Right ventricle myocardium superior (tissue), 1 donor: ENCODE data around the gene ZFP92. TPM values are rescaled to one million over a fixed set of nuclear protein-coding genes. Genes with fewer than 3 reads are reported as not detected.
A peak's percentile ranks its signal among the peaks of the same experiment; 100 is the strongest.

Experiments used
- ATAC-seq: fragments of 200-7000 bp; cut with Tn5 transposase; one replicate; pipeline ENCODE4 v1.9.1; 2020; ENCODE audit warnings: mild to moderate bottlenecking; ENCODE audit not compliant: poor library complexity
- DNase-seq: peaks from one replicate; pipeline ENCODE4 v3.0.0-alpha.2; 2020
- intact Hi-C: fragments of 100-400 bp; cut with DNase I; formaldehyde crosslinking; loops from one replicate; pipeline ENCODE4 v1.11.2; 2022
- long read RNA-seq: library from polyadenylated mRNA; unstranded; transcript quantifications from one replicate; pipeline ENCODE4 v2.0.0, GENCODE V29; 2021
- total RNA-seq: library from RNA; stranded (reverse); fragmentation: NEBNext Ultra II Directional; extraction: Animal tissue kit (Norgen Biotek cat#: 25700); gene quantifications from one replicate; pipeline ENCODE4 v1.2.1, GENCODE V29; 2021
- donor health status: DM: no; HTN: yes; CAD: no; lungs with severe emphysema.

The ZFP92 gene, protein sequence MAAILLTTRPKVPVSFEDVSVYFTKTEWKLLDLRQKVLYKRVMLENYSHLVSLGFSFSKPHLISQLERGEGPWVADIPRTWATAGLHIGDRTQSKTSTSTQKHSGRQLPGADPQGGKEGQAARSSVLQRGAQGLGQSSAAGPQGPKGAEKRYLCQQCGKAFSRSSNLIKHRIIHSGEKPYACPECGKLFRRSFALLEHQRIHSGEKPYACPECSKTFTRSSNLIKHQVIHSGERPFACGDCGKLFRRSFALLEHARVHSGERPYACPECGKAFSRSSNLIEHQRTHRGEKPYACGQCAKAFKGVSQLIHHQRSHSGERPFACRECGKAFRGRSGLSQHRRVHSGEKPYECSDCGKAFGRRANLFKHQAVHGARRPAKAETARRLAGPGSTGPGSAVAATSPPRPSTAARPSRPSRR
- 0.65 TPM for total RNA-seq
- long read RNA-seq: 0 reads

DNA sequence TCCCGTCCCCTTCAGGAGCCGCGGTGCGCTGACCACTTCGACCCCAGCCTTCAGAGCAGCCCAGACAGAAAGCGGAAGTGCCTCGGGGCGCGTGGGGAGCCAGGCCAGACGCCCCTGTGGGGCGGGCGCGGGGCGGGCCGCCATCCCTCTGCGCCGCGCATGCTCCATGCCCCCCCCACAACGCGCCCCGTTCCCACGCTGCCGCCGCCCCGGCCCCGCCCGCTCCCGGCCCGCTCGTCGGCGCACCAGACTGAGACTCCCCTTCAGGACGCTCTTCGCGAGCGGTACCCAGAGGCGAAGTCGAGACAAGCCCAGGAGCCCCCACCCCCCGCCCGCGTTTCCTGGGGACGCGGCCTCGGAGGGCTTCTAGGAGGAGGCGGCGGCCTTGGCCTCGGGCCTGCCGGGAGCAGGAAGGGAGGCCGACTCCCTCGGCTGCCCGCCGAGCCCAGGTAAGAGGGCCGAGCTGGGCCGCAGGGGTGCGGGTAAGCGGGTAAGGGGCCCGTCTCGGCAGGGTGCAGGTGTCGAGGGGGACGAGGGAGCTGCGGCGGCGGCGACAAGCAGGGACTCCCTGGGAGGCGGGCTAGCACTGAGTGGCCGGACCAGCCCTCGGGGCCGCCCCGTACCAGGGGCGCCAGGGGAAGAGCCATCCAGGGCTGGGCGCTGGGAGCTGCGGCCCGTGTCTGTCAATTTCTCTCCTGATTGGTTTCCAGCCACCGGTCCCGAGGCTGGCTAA is at the start of gene ZFP92:
Gene ZFP92, plus strand, starts transcription at position 218 of the 733 bp plus-strand sequence. CDS start 6,851 bp downstream, outside the sequence.
- ATAC-seq (peak; percentile 82), DNase-seq (peak; percentile 54)
- intact Hi-C loops: no loop called here

DNA sequence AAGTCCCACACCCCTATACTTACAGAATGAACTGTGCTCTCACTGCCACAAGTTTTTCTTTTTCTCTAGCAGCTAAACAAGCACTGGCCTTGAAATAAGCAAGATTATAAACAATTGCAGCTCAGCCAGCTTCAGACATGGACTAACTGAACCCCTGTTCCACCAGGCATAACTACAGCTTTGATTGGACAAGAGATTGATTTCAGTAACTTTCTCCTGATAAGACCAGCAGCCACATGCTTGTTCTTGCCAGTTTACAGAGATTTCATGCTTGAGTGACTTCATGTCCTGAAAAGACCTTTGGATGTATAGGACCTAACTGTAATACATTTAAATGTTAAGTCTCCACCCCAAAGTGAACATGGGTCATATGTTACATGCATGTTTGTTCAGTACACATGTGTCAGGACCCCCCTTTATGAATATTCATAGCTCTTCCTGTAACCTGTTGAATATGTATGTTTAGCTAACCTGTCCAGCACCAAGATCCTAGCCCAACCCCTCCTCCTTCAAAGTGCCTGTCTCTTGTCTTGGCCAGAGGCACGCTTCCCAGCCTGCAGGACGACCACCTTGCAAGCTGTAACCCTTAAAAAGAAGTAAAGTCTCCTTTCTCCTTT is 49.4 kb upstream of the ZFP92 start:
- intact Hi-C loops: no loop called here
- DNase-seq (no peak), ATAC-seq (no peak)

DNA sequence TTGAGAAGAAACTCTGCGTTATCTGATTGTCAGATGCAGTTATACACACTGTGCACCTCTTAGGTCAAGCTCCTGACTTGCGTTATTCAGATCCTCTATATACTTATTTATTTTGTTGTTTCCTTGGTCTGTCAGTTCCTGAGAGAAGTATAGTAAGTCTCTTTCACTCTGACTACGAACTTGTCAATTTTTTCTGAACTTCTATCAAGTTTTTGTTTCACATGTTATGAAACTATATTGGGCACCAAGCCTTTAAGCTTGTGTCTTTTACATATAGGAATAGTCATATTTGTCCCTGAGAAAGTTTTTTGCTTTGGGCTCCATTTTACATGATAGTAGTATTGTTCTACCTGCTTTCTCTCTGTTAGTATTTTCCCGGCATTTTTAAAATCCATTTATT is 45.6 kb upstream of the ZFP92 start:
- DNase-seq (no peak), ATAC-seq (no peak)
- intact Hi-C loops: no loop called here

DNA sequence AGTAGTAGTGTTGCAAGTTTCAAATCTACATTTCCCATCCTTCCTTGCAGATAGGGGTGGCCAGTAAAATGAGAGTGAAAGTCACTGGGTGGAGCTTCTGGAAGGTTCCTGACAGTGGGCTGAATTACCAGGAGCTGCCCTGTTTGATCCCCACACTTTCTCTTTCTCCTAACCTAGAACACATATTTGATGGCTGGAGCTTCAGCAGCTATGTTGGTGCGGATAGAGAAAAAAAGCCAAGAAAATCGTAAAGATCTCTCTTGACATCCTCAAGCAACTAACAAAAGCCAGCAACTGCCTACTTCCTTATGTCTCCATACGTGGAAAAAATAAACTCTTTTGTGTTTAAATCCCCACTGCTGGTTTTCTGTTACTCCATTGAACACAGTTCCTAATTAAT is 45.2 kb upstream of the ZFP92 start:
- intact Hi-C loops: no loop called here
- DNase-seq: no peak
- ATAC-seq: no peak

DNA sequence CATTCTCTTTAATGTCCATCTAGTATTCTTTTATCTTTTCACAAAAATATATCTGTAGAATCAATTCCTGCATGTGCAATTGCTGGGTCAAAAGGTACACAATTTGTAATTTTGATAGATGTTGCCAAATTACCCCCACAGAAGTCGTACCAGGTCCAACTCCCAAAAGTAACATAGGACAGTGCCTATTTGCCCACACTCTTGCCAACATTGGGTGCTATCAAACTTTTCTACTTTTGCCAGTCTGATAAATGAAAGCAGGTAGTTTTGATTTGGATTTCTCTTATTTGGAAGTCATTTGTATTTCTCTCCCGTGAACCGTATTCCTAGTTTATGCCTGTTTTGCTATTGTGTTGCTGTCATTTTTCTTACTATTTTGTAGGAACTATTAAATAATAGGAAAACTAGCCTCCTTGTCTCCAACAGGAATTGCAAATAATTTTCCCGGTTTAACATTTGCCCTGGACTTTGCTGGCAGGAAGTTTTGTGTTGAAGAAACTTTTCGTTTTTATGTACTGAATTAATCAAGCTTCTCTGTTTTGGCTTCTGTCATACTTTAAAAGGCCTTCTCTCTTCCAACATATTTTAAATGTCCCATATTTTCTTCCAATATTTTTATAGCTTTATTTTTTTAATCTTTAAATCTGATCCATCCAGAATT is 44.3 kb upstream of the ZFP92 start:
- DNase-seq (no peak), ATAC-seq (no peak)
- intact Hi-C loops: no loop called here

DNA sequence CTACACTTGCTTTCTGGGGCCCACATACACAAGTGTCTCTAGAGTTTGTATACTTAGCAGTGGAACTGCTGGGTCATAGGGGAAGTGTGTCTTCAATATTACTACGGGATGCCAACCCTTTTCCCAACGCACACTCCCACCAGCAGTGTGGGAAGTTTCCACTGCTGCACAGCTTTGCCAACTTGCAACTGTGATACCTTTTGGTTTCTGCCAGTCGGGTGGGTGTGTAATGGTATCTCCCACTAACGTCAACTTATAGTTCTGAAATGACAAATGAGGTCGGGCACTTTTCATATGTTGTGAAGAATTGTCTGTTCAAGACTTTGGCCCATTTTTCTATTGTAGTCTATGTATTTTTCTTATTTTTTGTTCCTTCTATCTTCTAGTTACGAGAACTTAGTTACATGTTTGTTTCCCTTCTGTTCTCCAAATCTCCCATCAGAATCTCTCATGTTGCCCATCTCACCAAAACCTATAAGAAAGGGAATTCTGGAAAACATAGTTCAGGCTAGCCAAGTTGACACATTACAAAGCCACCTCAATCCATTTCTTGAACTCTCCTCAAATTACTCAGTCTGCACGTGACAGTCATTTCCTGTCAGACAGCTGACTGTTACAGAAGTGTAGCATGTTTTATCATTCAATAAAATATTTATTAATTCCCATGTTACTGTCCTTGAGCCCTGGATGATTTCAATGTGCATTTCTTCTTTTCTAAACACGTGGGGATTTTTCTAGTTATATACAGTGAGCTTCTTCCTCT is 40.8 kb upstream of the ZFP92 start:
- DNase-seq: no peak
- ATAC-seq: no peak
- intact Hi-C loops: no loop called here

DNA sequence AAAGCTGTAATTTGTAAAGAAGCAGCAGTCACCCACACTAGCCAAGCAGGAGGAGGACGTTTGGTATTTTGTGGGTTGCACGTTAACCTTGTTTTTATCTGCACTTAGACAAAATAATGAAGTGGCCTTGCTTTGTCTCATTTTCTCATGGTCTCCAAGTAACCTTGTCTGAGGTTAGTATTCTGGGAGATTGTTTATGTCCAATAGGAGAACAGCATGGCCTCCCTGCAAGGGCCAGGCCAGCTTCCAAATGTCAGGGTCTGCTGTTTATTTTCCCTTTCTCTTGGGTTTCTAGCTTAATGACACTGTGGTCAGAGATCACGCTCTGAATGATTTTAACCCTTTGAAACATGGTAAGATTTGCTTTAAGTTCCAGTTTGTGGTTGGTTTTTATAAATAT is 40.0 kb upstream of the ZFP92 start:
- intact Hi-C loops: no loop called here
- ATAC-seq (no peak), DNase-seq (no peak)

DNA sequence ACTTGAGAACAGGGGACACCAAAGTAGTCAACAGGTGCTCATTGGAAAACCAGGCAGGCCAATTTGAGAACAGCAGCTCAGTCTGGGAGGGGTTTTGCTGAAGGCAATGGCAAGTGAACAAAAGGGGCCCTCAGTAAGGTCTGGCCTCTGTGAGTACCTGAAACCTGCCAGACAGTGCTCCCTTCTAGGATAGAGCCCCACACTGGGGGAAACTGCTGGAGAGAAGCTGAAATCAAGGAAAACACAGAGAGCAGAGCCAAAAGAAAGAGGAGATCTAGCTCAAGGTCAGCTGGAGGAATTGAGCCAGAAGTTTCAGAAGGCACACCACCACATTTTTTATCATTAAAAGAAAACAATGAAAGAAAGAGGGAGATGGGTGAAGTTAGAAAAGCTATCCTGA is 38.3 kb upstream of the ZFP92 start:
- intact Hi-C loops: no loop called here
- ATAC-seq (no peak), DNase-seq (no peak)

DNA sequence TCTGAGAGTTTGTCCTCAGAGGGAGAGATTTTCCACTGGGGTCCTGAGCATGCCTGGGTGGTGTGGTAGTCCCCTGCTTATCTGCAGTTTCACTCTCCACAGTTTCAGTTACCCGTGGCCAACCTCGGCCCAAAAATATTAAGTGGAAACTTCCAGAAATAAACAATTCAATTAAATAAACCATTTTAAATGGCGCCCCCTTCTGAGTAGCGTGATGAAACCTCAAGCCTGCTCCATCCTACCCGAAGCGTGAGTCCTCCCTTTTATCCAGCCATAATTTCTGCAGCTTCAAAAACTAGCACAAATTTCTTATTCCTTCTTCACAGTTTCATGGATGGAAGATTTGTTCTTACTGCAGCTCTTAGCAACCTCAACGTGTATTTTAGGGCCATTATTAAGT is 36.8 kb upstream of the ZFP92 start:
- intact Hi-C loops: no loop called here
- DNase-seq (no peak), ATAC-seq (no peak)

DNA sequence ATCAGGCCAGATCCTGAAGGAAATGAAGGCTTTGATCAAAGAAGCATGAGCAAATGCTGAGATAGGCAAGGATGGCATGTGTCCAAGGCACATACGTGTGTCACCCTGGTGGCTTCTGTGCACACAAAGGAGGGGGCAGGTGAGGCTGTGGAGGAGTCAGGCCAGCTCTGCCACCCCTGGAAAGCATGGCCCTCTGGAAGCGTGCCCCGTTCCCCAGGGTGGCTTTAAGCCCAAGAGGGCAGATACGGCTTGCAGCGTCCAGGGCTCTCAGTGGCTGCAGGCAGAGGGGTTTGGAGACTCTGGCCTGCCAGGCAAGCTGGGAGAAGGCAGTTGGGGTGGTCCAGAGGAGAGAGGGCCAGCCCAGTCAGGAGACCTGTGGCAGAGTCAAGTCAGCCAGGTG is 35.7 kb upstream of the ZFP92 start:
- ATAC-seq: no peak
- intact Hi-C loops: no loop called here
- no peak for DNase-seq

DNA sequence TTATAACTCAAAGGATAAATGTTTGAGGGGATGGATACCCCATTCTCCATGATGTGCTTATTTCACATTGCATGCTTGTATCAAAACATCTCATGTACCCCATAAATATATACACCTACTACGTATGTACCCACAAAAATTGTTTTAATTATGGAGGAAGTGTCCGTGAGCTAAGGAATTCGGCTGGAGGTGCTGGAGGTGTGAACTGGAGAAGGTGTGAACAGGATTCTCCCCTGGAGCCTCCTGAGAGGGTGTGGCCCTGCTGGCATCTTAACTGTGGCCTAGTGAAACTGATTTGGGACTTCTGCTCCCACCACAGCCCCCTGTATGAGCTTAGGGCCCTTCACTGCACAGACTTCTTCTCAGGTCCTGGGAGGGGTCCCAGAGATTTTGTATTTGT is 33.5 kb upstream of the ZFP92 start:
- ATAC-seq: no peak
- intact Hi-C loops: no loop called here

DNA sequence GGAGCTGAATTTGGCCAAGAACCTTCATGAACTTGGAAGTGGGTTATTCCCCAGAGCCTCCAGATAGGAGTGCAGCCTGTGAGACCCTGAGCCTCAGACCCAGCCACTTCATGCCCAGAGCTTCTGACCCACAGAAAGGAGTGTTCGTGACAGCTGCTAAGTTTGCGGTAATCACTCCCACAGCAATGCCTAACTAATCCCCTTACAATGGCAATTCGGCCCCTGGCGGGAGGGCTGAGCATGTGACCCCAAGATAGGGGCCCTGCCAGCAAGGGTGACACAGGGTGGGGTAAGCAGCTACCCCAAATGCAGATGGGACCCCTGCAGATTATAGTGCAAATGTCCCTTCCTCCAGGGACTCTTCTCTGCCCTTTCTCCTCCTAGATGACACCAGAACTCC is 32.7 kb upstream of the ZFP92 start:
- intact Hi-C loops: no loop called here
- no peak for DNase-seq
- no peak for ATAC-seq

More for the DNA sequence above, 33.5 kb upstream of the ZFP92 start:
- DNase-seq: no peak

DNA sequence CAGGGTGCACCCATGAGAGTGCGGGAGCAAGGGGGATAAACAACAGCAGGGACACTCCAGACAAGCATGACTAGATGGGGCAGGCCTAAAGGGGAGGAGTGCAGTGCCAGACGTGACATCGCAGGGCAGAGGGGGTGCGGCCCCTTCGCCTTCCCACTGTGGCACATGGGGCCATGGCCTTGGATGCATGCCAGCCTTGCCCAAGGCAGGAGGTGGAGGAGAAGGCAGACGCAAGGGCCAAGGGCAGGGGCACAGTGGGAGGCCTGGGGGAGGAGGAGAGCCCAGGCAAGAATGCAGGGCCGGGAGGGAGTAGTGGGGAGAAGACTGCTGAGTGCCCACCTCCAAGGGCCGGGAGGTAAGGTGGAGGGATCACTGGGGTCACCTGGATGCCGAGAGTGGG is 31.8 kb upstream of the ZFP92 start:
- intact Hi-C loops: no loop called here
- ATAC-seq: no peak

DNA sequence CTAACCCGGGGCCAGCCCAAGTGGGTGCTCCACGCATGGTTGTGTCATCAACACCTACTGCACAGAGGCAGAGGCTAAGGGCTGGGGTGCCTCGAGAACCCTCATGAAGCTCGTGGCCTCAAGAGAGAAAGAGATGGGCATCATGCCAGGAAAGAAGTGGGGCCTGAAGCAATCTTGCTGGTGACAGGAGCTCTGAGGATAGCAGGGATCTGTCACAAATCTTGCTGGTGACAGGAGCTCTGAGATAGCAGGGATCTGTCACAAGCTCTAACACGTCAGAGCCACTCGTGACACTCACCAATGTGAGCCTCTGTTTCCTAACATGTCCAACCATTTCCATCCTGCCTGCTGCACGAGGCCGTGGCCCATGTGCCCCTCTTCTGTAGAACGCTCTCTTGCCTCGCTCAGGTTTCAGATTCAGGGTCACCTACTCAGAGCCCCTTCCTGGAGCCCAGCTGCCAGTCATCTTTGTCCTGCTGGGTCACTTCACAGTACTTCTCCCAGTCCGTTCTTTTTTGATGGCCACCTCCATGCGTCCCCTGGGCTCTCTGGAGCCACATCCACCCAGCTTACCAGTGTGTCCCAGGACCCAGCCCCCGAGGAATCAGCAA is 31.2 kb upstream of the ZFP92 start:
- intact Hi-C loops: no loop called here
- ATAC-seq (peak; percentile 89), DNase-seq (no peak)

More for the DNA sequence above, 31.8 kb upstream of the ZFP92 start:
- DNase-seq: no peak

DNA sequence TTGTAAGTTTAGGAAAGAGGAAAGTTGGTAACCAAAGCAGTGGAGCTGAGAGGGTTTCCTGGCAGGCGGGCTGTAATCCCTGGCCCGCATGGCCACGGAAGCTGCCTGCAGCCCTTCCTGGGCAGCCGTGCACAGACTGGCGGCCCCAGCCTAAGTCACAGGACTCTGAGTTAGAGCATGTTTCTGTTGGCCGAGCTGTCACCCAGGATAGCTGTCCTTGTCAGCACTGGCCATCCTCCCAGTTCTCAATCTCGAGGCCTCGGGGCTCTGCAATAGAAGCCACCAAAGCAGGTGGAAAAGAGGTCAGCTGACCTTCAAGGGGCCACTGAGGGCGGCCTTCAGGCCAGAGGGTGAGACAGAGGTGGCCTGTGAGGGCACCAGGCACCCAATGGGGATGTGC is 30.6 kb upstream of the ZFP92 start:
- intact Hi-C loops: no loop called here
- DNase-seq (no peak), ATAC-seq (peak; percentile 76)

DNA sequence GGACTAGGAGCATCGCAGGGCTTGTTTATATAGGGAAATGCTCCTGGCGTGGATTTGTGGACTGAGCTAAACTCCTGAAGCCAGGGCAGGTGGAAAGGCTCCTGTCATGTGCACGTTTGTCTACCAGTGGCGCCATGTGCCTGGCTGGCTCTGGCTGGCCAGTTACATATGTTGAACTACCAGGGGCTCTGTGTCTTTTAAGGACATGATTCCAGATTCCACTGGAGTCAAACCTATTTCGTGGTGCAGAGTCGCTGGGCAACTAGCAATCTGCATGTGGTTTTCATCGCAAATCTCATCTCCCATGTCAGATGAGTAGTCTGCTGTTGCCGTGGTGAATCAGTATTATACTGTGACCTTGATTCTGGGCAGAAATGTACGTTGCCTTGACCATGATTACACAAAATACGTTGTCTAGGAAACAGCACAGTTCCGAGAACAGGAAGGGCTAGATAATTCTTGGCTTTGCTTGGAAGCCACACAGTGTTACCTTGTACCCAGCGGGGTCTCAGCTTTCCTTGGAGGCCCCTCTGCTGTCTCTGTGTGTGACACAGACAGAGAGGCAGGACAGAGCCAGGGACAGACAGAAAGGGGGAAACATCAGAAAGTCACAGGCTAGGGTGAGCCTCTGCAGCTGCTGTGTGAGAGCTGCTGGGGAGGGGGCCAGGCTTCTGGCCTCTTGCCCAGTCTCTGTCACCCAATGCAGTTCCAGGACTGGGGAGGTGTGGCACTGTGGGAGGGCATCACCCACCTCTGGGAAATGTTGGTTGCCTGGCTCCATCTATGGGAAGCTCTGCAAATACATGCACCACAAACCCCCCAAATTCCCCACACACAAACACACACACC is 29.4 kb upstream of the ZFP92 start:
- intact Hi-C loops: no loop called here
- DNase-seq: no peak

More for the DNA sequence above, 29.4 kb upstream of the ZFP92 start:
- no peak for ATAC-seq
